WTC11 (cell line): Measurements from ENCODE around the gene PLEKHH1. TPM values are rescaled to one million over a fixed set of nuclear protein-coding genes. Genes with fewer than 3 reads are reported as not detected.

Experiments used
- ATAC-seq: fragments of 200-7000 bp; cut with Tn5 transposase; 2 replicates; pipeline ENCODE4 v1.10.0; 2021; ENCODE audit warnings: mild to moderate bottlenecking, moderate library complexity
- CTCF ChIA-PET: fragments of 300-600 bp; sonication (Branson Sonifier 250); formaldehyde crosslinking; loops from one replicate; lab custom pipeline; 2021; ENCODE audit warnings: antibody characterized with exemption; lab: Charles Lee
- POLR2A ChIA-PET: fragments of 350-600 bp; sonication (Branson Sonifier 250); formaldehyde crosslinking; loops from one replicate; lab custom pipeline; 2021; ENCODE audit warnings: antibody characterized with exemption; lab: Charles Lee
- DNase-seq: peaks from one replicate; pipeline ENCODE4 v3.0.0; 2021; ENCODE audit warnings: low spot score
- H3K27ac Mint-ChIP-seq: 2 replicates; pipeline ENCODE4 v1.8.0; 2021; ENCODE audit warnings: mixed read lengths
- H3K27me3 Mint-ChIP-seq: 2 replicates; pipeline ENCODE4 v1.8.0; 2021; ENCODE audit warnings: low read depth, mild to moderate bottlenecking, moderate library complexity, mixed read lengths
- H3K36me3 Mint-ChIP-seq: 2 replicates; pipeline ENCODE4 v1.8.0; 2021; ENCODE audit warnings: mixed read lengths
- H3K4me1 Mint-ChIP-seq: 2 replicates; pipeline ENCODE4 v1.8.0; 2022; ENCODE audit warnings: mixed read lengths
- H3K4me3 Mint-ChIP-seq: 2 replicates; pipeline ENCODE4 v1.8.0; 2021; ENCODE audit warnings: mild to moderate bottlenecking, moderate library complexity, mixed read lengths
- H3K9me3 Mint-ChIP-seq: 2 replicates; pipeline ENCODE4 v1.8.0; 2021; ENCODE audit warnings: mixed read lengths
- ATF2 ChIP-seq: sonication (generic); formaldehyde crosslinking; IDR thresholded peaks from 2 replicates; pipeline ENCODE4 v1.8.1; 2022; ENCODE audit warnings: low read depth, missing genetic modification reagents, borderline replicate concordance
- CBFB ChIP-seq: sonication (generic); formaldehyde crosslinking; IDR thresholded peaks from 2 replicates; pipeline ENCODE4 v1.8.1; 2022; ENCODE audit warnings: mild to moderate bottlenecking, low read depth, missing genetic modification reagents
- E2F4 ChIP-seq: sonication (generic); formaldehyde crosslinking; IDR thresholded peaks from 2 replicates; pipeline ENCODE4 v1.8.1; 2022; ENCODE audit warnings: low read depth, mild to moderate bottlenecking, moderate library complexity, missing genetic modification reagents, borderline replicate concordance
- EMX1 ChIP-seq: fragments of 250-450 bp; sonication (Bioruptor Pico); IDR thresholded peaks from 2 replicates; pipeline ENCODE4 v1.8.0; 2021; ENCODE audit warnings: mild to moderate bottlenecking
- FOXJ3 ChIP-seq: sonication (generic); formaldehyde crosslinking; IDR thresholded peaks from 2 replicates; pipeline ENCODE4 v1.9.0; 2021; ENCODE audit warnings: missing genetic modification reagents, mild to moderate bottlenecking, borderline replicate concordance
- FOXK1 ChIP-seq: sonication (generic); formaldehyde crosslinking; IDR thresholded peaks from 2 replicates; pipeline ENCODE4 v1.8.0; 2022; ENCODE audit warnings: mild to moderate bottlenecking, moderate library complexity, missing genetic modification reagents
- HMGA2 ChIP-seq: fragments of 250-450 bp; sonication (Bioruptor Pico); IDR thresholded peaks from 2 replicates; pipeline ENCODE4 v1.4.0; 2021; ENCODE audit warnings: mild to moderate bottlenecking, moderate library complexity
- JUN ChIP-seq: sonication (generic); formaldehyde crosslinking; IDR thresholded peaks from 2 replicates; pipeline ENCODE4 v1.8.0; 2023; ENCODE audit warnings: mild to moderate bottlenecking, missing genetic modification reagents
- MXD4 ChIP-seq: fragments of 250-450 bp; sonication (Bioruptor Pico); IDR thresholded peaks from 2 replicates; pipeline ENCODE4 v1.8.0; 2021; ENCODE audit warnings: mild to moderate bottlenecking, moderate library complexity, borderline replicate concordance
- ZBTB43 ChIP-seq: sonication (generic); formaldehyde crosslinking; IDR thresholded peaks from 2 replicates; pipeline ENCODE4 v1.8.1; 2023; ENCODE audit warnings: mild to moderate bottlenecking, missing genetic modification reagents
- ZNF138 ChIP-seq: sonication (generic); formaldehyde crosslinking; conservative IDR thresholded peaks from 2 replicates; pipeline ENCODE4 v1.8.1; 2022; ENCODE audit warnings: mild to moderate bottlenecking, moderate library complexity, missing genetic modification reagents
- ZNF219 ChIP-seq: sonication (generic); formaldehyde crosslinking; IDR thresholded peaks from 2 replicates; pipeline ENCODE4 v1.8.0; 2023; ENCODE audit warnings: missing genetic modification reagents, mild to moderate bottlenecking, borderline replicate concordance
- ZNF281 ChIP-seq: sonication (generic); formaldehyde crosslinking; IDR thresholded peaks from 2 replicates; pipeline ENCODE4 v1.8.0; 2023; ENCODE audit warnings: mild to moderate bottlenecking, missing genetic modification reagents
- ZNF317 ChIP-seq: sonication (generic); formaldehyde crosslinking; IDR thresholded peaks from 2 replicates; pipeline ENCODE4 v1.8.1; 2023; ENCODE audit warnings: low read depth, mild to moderate bottlenecking, moderate library complexity, missing genetic modification reagents, borderline replicate concordance
- ZNF396 ChIP-seq: fragments of 250-450 bp; sonication (Bioruptor Pico); IDR thresholded peaks from 2 replicates; pipeline ENCODE4 v1.8.0; 2021; ENCODE audit warnings: mild to moderate bottlenecking, moderate library complexity, borderline replicate concordance
- total RNA-seq: library from RNA; stranded (reverse); gene quantifications from 3 replicates; pipeline ENCODE4 v1.2.3, GENCODE V29; 2021
- TF ChIP-seq, protein P1 (sequence below): sonication (generic); formaldehyde crosslinking; IDR thresholded peaks from 2 replicates; pipeline ENCODE4 v1.8.0; 2023; ENCODE audit warnings: missing genetic modification reagents, mild to moderate bottlenecking, borderline replicate concordance
- TF ChIP-seq, protein P2 (sequence below): sonication (generic); formaldehyde crosslinking; IDR thresholded peaks from 2 replicates; pipeline ENCODE4 v1.8.1; 2022; ENCODE audit warnings: mild to moderate bottlenecking, missing genetic modification reagents, moderate library complexity, borderline replicate concordance
- TF ChIP-seq, protein P3 (sequence below): fragments of 250-450 bp; sonication (Bioruptor Pico); IDR thresholded peaks from 2 replicates; pipeline ENCODE4 v1.8.0; 2021; ENCODE audit warnings: mild to moderate bottlenecking

Gene PLEKHH1
- total RNA-seq, 1 experiment from 2014 or later, result 48.3 TPM

- no peak for TF ChIP-seq ZNF138
- no peak for TF ChIP-seq MXD4 (CRISPR knock-in tag)
- TF ChIP-seq ZNF396, result no peak
- TF ChIP-seq, protein P1, sequence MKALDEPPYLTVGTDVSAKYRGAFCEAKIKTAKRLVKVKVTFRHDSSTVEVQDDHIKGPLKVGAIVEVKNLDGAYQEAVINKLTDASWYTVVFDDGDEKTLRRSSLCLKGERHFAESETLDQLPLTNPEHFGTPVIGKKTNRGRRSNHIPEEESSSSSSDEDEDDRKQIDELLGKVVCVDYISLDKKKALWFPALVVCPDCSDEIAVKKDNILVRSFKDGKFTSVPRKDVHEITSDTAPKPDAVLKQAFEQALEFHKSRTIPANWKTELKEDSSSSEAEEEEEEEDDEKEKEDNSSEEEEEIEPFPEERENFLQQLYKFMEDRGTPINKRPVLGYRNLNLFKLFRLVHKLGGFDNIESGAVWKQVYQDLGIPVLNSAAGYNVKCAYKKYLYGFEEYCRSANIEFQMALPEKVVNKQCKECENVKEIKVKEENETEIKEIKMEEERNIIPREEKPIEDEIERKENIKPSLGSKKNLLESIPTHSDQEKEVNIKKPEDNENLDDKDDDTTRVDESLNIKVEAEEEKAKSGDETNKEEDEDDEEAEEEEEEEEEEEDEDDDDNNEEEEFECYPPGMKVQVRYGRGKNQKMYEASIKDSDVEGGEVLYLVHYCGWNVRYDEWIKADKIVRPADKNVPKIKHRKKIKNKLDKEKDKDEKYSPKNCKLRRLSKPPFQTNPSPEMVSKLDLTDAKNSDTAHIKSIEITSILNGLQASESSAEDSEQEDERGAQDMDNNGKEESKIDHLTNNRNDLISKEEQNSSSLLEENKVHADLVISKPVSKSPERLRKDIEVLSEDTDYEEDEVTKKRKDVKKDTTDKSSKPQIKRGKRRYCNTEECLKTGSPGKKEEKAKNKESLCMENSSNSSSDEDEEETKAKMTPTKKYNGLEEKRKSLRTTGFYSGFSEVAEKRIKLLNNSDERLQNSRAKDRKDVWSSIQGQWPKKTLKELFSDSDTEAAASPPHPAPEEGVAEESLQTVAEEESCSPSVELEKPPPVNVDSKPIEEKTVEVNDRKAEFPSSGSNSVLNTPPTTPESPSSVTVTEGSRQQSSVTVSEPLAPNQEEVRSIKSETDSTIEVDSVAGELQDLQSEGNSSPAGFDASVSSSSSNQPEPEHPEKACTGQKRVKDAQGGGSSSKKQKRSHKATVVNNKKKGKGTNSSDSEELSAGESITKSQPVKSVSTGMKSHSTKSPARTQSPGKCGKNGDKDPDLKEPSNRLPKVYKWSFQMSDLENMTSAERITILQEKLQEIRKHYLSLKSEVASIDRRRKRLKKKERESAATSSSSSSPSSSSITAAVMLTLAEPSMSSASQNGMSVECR (CRISPR knock-in tag), result no peak
- TF ChIP-seq, protein P2, sequence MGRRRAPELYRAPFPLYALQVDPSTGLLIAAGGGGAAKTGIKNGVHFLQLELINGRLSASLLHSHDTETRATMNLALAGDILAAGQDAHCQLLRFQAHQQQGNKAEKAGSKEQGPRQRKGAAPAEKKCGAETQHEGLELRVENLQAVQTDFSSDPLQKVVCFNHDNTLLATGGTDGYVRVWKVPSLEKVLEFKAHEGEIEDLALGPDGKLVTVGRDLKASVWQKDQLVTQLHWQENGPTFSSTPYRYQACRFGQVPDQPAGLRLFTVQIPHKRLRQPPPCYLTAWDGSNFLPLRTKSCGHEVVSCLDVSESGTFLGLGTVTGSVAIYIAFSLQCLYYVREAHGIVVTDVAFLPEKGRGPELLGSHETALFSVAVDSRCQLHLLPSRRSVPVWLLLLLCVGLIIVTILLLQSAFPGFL (CRISPR knock-in tag), result no peak
These were observed 41.1 kb downstream of the PLEKHH1 start (continued) for GRCh38 chr14:67574156-67574555.

DNA sequence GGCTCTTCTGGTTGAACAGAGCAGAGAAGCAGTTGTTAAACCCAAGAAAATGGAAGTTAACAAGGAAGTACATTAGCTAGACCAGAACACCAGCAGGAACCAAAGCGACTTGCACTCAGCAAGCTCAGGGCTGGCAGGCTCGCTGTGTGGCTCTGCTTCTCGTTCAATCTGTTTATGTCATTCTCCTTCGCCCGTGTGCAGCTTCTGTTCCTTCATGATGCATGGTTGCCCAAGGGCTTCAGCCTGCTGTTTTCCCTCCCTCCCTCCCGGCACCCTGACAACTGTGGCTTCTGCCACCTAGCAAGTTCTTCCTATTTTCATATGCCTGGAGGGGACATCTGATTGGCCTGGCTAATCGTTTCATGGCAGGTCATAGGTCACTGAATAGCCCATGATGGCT lies 41.7 kb downstream of the PLEKHH1 start:
- no peaks in the 10 kb centered on the region for H3K9me3 Mint-ChIP-seq
- H3K27ac Mint-ChIP-seq, result no peak overlapping the region
- ATAC-seq (no peak), DNase-seq (no peak)
- no peaks in the 10 kb centered on the region for H3K27me3 Mint-ChIP-seq
- H3K36me3 Mint-ChIP-seq, result peaks cover 32% of the 10 kb centered on the region
- POLR2A ChIA-PET, result no interaction called here
- no peak overlapping the region for H3K4me3 Mint-ChIP-seq
- CTCF ChIA-PET, result no interaction called here
- no peaks in the 10 kb centered on the region for H3K4me1 Mint-ChIP-seq
- no peak for TF ChIP-seq E2F4 (CRISPR knock-in tag)
- TF ChIP-seq ZBTB43, result no peak
- no peak for TF ChIP-seq HMGA2 (CRISPR knock-in tag)
- no peak for TF ChIP-seq ATF2 (CRISPR knock-in tag)
- no peak for TF ChIP-seq FOXJ3 (CRISPR knock-in tag)
- TF ChIP-seq, protein P1 (CRISPR knock-in tag), result no peak
- TF ChIP-seq CBFB (CRISPR knock-in tag), result no peak
- no peak for TF ChIP-seq ZNF281 (CRISPR knock-in tag)
- TF ChIP-seq FOXK1, result no peak
- TF ChIP-seq EMX1 (CRISPR knock-in tag), result no peak
- TF ChIP-seq JUN (CRISPR knock-in tag), result no peak
- no peak for TF ChIP-seq ZNF219
- TF ChIP-seq ZNF317, result no peak
- TF ChIP-seq, protein P3, sequence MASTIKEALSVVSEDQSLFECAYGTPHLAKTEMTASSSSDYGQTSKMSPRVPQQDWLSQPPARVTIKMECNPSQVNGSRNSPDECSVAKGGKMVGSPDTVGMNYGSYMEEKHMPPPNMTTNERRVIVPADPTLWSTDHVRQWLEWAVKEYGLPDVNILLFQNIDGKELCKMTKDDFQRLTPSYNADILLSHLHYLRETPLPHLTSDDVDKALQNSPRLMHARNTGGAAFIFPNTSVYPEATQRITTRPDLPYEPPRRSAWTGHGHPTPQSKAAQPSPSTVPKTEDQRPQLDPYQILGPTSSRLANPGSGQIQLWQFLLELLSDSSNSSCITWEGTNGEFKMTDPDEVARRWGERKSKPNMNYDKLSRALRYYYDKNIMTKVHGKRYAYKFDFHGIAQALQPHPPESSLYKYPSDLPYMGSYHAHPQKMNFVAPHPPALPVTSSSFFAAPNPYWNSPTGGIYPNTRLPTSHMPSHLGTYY (CRISPR knock-in tag), result no peak
